K562 (cell line): Measurements from ENCODE around the gene VARS1. TPM values are rescaled to one million over a fixed set of nuclear protein-coding genes. Genes with fewer than 3 reads are reported as not detected.

Experiments
- ATAC-seq: fragments of 200-7000 bp; cut with Tn5 transposase; 3 replicates; pipeline ENCODE4 v1.9.1; 2020; ENCODE audit warnings: moderate library complexity
- BruUV-seq: library from RNA; stranded (reverse); fragments of 400-500 nt; replicated peaks from 2 replicates; lab custom pipeline; 2021; lab: Mats Ljungman, UMichigan
- CTCF ChIA-PET: fragments of 300-600 bp; formaldehyde crosslinking; extraction: SDS; loops from one replicate; lab custom pipeline; 2021; ENCODE audit warnings: low intra/inter-chr PET ratio; lab: Yijun Ruan, JAX
- POLR2A ChIA-PET: fragments of 300-600, 350-650 bp; sonication (Branson Sonifier 250); formaldehyde crosslinking; extraction: SDS; loops from one replicate; lab custom pipeline; 2021; ENCODE audit warnings: antibody characterized with exemption, inconsistent platforms; lab: Yijun Ruan, JAX
- DNase-seq, 4 experiments: peaks; one replicate each; pipeline versions ENCODE4 v3.0.0 to v3.0.0-alpha.2; 2011 to 2018; ENCODE audit warnings: low spot score in 3 of 4, mixed read lengths in 3 of 4; ENCODE audit errors: extremely low read depth in 1 of 4
- FAIRE-seq: peaks from 2 replicates; lab custom pipeline; 2011; peaks lifted over from hg19 to GRCh38; lab: Jason Lieb, UNC
- H2AFZ ChIP-seq: 2 replicates; pipeline ENCODE4 v1.6.0; 2011; ENCODE audit warnings: low read depth, low read length, control low read depth, inconsistent platforms
- H3K27ac ChIP-seq: fragments of 200-600 bp; 3 replicates; pipeline ENCODE4 v1.8.0; 2011; ENCODE audit warnings: low read depth, mild to moderate bottlenecking, control low read depth, inconsistent platforms, low read length, moderate library complexity, mixed read lengths; ENCODE audit errors: extremely low read depth
- H3K27me3 ChIP-seq, 2 experiments: fragments of 300-600 bp in 1 of 2; 2 replicates in 1 of 2; 3 replicates in 1 of 2; pipeline versions ENCODE4 v1.6.0 to v1.8.0; 2011; ENCODE audit warnings: inconsistent platforms in 2 of 2, low read length in 2 of 2, mild to moderate bottlenecking in 1 of 2, mixed read lengths in 1 of 2, moderate library complexity in 1 of 2; ENCODE audit not compliant: control insufficient read depth in 2 of 2, insufficient read depth in 2 of 2
- H3K36me3 ChIP-seq: fragments of 300-600 bp; 3 replicates; pipeline ENCODE4 v1.8.0; 2011; ENCODE audit warnings: mild to moderate bottlenecking, low read length, inconsistent platforms; ENCODE audit not compliant: control insufficient read depth, insufficient read depth
- H3K4me1 ChIP-seq, 2 experiments: fragments of 200-600 bp in 1 of 2; replicated peaks in 1 of 2; 2 replicates in 1 of 2; 3 replicates in 1 of 2; pipeline versions ENCODE4 v1.5.1 to v1.8.0; 2011; ENCODE audit warnings: inconsistent platforms in 2 of 2, low read length in 2 of 2, mild to moderate bottlenecking in 1 of 2, mixed read lengths in 1 of 2, moderate library complexity in 1 of 2; ENCODE audit not compliant: control insufficient read depth in 2 of 2, insufficient read depth in 2 of 2
- H3K4me2 ChIP-seq: 2 replicates; pipeline ENCODE4 v1.6.1; 2011; ENCODE audit warnings: low read length, control low read depth, inconsistent platforms, mixed read lengths; ENCODE audit not compliant: insufficient read depth
- H3K4me3 ChIP-seq: fragments of 200-600 bp; sonication (generic), shearing (Covaris generic); 2 replicates; pipeline ENCODE4 v1.5.1; 2016; ENCODE audit warnings: control low read depth, inconsistent platforms
- H3K79me2 ChIP-seq: fragments of 200-600 bp; 3 replicates; pipeline ENCODE4 v1.8.0; 2011; ENCODE audit warnings: low read length, inconsistent platforms; ENCODE audit not compliant: control insufficient read depth, insufficient read depth
- H3K9ac ChIP-seq, 2 experiments: 2 replicates each; pipeline versions ENCODE4 v1.6.0 to v1.6.1; 2011; ENCODE audit warnings: low read depth in 2 of 2, low read length in 2 of 2, control low read depth in 1 of 2, inconsistent platforms in 1 of 2, mild to moderate bottlenecking in 1 of 2, mixed read lengths in 1 of 2; ENCODE audit not compliant: insufficient read depth in 1 of 2
- H3K9me1 ChIP-seq: one replicate; pipeline ENCODE4 v1.6.0; 2011; ENCODE audit warnings: inconsistent platforms, mild to moderate bottlenecking, low read length, moderate library complexity; ENCODE audit not compliant: control insufficient read depth, insufficient read depth
- H3K9me3 ChIP-seq: replicated peaks from 2 replicates; pipeline ENCODE4 v1.5.1; 2011; ENCODE audit warnings: low read depth, low read length, inconsistent platforms; ENCODE audit not compliant: control insufficient read depth, insufficient read depth
- H4K20me1 ChIP-seq: replicated peaks from 2 replicates; pipeline ENCODE4 v1.6.1; 2011; ENCODE audit warnings: low read length, inconsistent platforms, mixed read lengths; ENCODE audit not compliant: control insufficient read depth, insufficient read depth
- ADNP ChIP-seq: fragments of 200-800 bp; sonication (Bioruptor generic); IDR thresholded peaks from 2 replicates; pipeline ENCODE4 v1.6.1; 2016; ENCODE audit warnings: missing genetic modification characterization, missing compliant biosample characterization
- COPS2 ChIP-seq: fragments of 450-650 bp; conservative IDR thresholded peaks from 2 replicates; pipeline ENCODE4 v1.6.1; 2016; ENCODE audit warnings: mild to moderate bottlenecking, moderate library complexity
- E2F1 ChIP-seq: sonication (generic); formaldehyde crosslinking; IDR thresholded peaks from 2 replicates; pipeline ENCODE4 v1.8.1; 2023; ENCODE audit warnings: mild to moderate bottlenecking, missing genetic modification reagents, moderate library complexity
- ELF2 ChIP-seq: fragments of 250-450 bp; sonication (Bioruptor Pico); IDR thresholded peaks from 2 replicates; pipeline ENCODE4 v1.5.0; 2021; ENCODE audit warnings: mild to moderate bottlenecking
- ETV1 ChIP-seq: fragments of 450-650 bp; conservative IDR thresholded peaks from 2 replicates; pipeline ENCODE4 v1.6.1; 2016; ENCODE audit warnings: missing genetic modification characterization, control low read depth, low read depth, missing compliant biosample characterization
- EZH2 ChIP-seq: IDR thresholded peaks from 2 replicates; pipeline ENCODE4 v1.6.1; 2012; ENCODE audit warnings: low read depth, mild to moderate bottlenecking, inconsistent platforms, low read length, borderline replicate concordance
- FIP1L1 ChIP-seq: fragments of 200-400 bp; formaldehyde crosslinking; IDR thresholded peaks from 2 replicates; pipeline ENCODE4 v1.6.1; 2018; ENCODE audit warnings: mild to moderate bottlenecking, low read depth, low read length; ENCODE audit not compliant: poor library complexity, severe bottlenecking
- HDAC6 ChIP-seq: IDR thresholded peaks from 2 replicates; pipeline ENCODE4 v1.6.1; 2012; ENCODE audit warnings: low read depth, mild to moderate bottlenecking, control low read depth, inconsistent platforms, low read length, moderate library complexity
- HEY1 ChIP-seq: fragments of 250-450 bp; sonication (Bioruptor Pico); IDR thresholded peaks from 2 replicates; pipeline ENCODE4 v1.5.0; 2020; ENCODE audit warnings: mild to moderate bottlenecking, moderate library complexity, borderline replicate concordance
- HLTF ChIP-seq: fragments of 450-650 bp; IDR thresholded peaks from 2 replicates; pipeline ENCODE4 v1.6.1; 2016
- KAT8 ChIP-seq: fragments of 450-650 bp; IDR thresholded peaks from 2 replicates; pipeline ENCODE4 v1.6.1; 2016; ENCODE audit warnings: low read depth, mild to moderate bottlenecking
- L3MBTL2 ChIP-seq: fragments of 450-650 bp; IDR thresholded peaks from 2 replicates; pipeline ENCODE4 v1.6.1; 2016; ENCODE audit warnings: mild to moderate bottlenecking, moderate library complexity
- PRMT5 ChIP-seq: sonication (generic); formaldehyde crosslinking; IDR thresholded peaks from 2 replicates; pipeline ENCODE4 v1.5.0; 2020; ENCODE audit warnings: missing genetic modification reagents
- PYGO2 ChIP-seq: fragments of 450-650 bp; IDR thresholded peaks from 2 replicates; pipeline ENCODE4 v1.6.1; 2016; ENCODE audit warnings: mild to moderate bottlenecking, missing genetic modification characterization, moderate library complexity, missing compliant biosample characterization
- RBBP5 ChIP-seq: fragments of 200-600 bp; sonication (generic); IDR thresholded peaks from 2 replicates; pipeline ENCODE4 v1.6.1; 2012; ENCODE audit warnings: borderline replicate concordance, mild to moderate bottlenecking, low read length, control low read depth, inconsistent platforms; ENCODE audit not compliant: insufficient read depth, poor library complexity, severe bottlenecking
- SMAD3 ChIP-seq: fragments of 450-650 bp; formaldehyde crosslinking; conservative IDR thresholded peaks from 2 replicates; pipeline ENCODE4 v1.4.0; 2020; ENCODE audit warnings: mild to moderate bottlenecking
- STAT5B ChIP-seq: fragments of 250-450 bp; sonication (Bioruptor Pico); IDR thresholded peaks from 2 replicates; pipeline ENCODE4 v1.8.0; 2021; ENCODE audit warnings: mild to moderate bottlenecking, inconsistent platforms
- ZFPM2 ChIP-seq: fragments of 250-450 bp; sonication (Bioruptor Pico); IDR thresholded peaks from 2 replicates; pipeline ENCODE4 v1.5.1; 2022; ENCODE audit warnings: mild to moderate bottlenecking
- ZNF197 ChIP-seq: fragments of 200-800 bp; sonication (Bioruptor generic); IDR thresholded peaks from 2 replicates; pipeline ENCODE4 v1.6.1; 2016; ENCODE audit warnings: low read depth, missing genetic modification characterization, missing compliant biosample characterization
- ZNF408 ChIP-seq: fragments of 250-450 bp; sonication (Bioruptor Pico); IDR thresholded peaks from 2 replicates; pipeline ENCODE4 v1.4.0; 2020; ENCODE audit warnings: low read depth, mild to moderate bottlenecking, moderate library complexity
- ZNF445 ChIP-seq: fragments of 250-450 bp; sonication (Bioruptor Pico); IDR thresholded peaks from 2 replicates; pipeline ENCODE4 v1.4.0; 2020; ENCODE audit warnings: low read depth, mild to moderate bottlenecking, moderate library complexity
- WGBS: fragments of 100-300 bp; shearing (Covaris generic); methylation state at CpG from one replicate; pipeline ENCODE4 v1.1.6; 2016; ENCODE audit warnings: low coverage, mixed read lengths; ENCODE audit not compliant: insufficient coverage; ENCODE audit errors: missing lambda C conversion rate; 5-methylcytosine and 5-hydroxymethylcytosine counted together
- in situ Hi-C: fragments of 300-500 bp; cut with MboI; formaldehyde crosslinking; loops from 4 replicates; pipeline ENCODE4 v1.15.0; 2018; ENCODE audit warnings: inconsistent platforms, mixed read lengths
- intact Hi-C: fragments of 100-400 bp; cut with micrococcal nuclease; formaldehyde crosslinking; loops from 2 replicates; pipeline ENCODE4 v1.14.2; 2022
- polyA plus RNA-seq, 8 experiments: library from polyadenylated mRNA; depleted of rRNA in 4 of 8; stranded (reverse) in 5 of 8; unstranded in 3 of 8; fragments of >200 nt; fragmentation: Nextera tagmentation in 2 of 8; fragmentation: Illumina TruSeq in 1 of 8; extraction: Ambion mirVana in 2 of 8; extraction: Trizol in 1 of 8; gene quantifications; 2 replicates each; pipeline versions ENCODE4 v1.2.1 to v1.2.3, GENCODE V29; 2011 to 2014; ENCODE audit warnings: inconsistent platforms in 1 of 8, missing spikeins in 1 of 8
- total RNA-seq, 7 experiments: library from RNA; depleted of rRNA in 6 of 7; stranded (reverse); fragments of >200 nt in 6 of 7; fragmentation: Illumina TruSeq in 2 of 7; extraction: Trizol in 2 of 7; gene quantifications; 2 replicates each; pipeline versions ENCODE4 v1.2.1 to v1.2.3, GENCODE V29; 2011 to 2021; ENCODE audit warnings: low replicate concordance in 1 of 7
- TF ChIP-seq, protein P1 (sequence below): fragments of 450-650 bp; IDR thresholded peaks from 2 replicates; pipeline ENCODE4 v1.6.1; 2016; ENCODE audit warnings: antibody characterized with exemption

The VARS1 gene
- total and polyA plus RNA-seq, 9 of the 15 experiments (the other 6 are each of a cell fraction or from before 2014, with no cell fraction given), result 2.9 to 488 (median 130) TPM

DNA sequence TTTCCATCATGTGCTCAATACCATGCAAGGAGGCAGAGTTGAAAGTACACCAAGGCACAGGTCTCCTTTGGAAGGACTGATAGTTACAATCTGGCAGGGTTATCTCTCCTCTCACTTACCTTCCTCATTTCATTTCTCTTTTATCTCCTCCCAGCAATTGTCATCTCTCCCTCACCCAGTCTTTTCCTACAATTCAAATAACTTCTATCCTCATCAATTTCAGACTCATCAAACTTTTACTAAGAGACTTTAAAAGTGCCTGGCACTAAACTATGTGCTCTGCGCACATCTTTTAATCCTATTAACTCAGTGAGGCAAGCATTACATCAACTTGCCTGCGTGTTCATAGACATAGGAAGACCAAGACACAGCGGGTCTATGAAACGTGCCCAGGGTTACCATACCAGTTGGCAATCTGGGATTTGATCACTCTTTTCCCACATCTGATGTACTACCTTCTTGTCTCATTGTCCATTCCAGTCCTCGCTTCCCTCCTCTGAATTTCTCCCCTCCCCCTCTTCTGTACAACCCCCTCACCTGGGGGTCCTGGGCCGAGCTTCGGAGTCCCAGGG, 1.2 kb downstream of the VARS1 start:
- WGBS, result 2% methylated on average over 7 of the region's 7 CpGs
- peak overlapping the region; percentile 98 for H3K4me2 ChIP-seq
- H3K4me3 ChIP-seq, result peak overlapping the region; percentile 61
- intact Hi-C loops, result loop anchor here (2.0 kb wide), 3 partner anchors 18 to 60 kb away; partner anchors contain the start of genes HSPA1A, HSPA1L and VWA7
- ChIA-PET CTCF (interaction anchor here (0.6 to 2.9 kb wide), 3 partner anchors 36 to 128 kb away, joined by 3 to 24 read pairs (median 3); no protein-coding TSS in a partner anchor), POLR2A (interaction anchor here (0.6 to 4.3 kb wide), 11 partner anchors 9 to 336 kb away, joined by 3 to 58 read pairs (median 8); partner anchors contain the start of genes BAG6, HSPA1A, HSPA1B and HSPA1L)
- H2AFZ ChIP-seq, result peak overlapping the region; percentile 22
- ATAC-seq (peak; percentile 19), FAIRE-seq (peak; percentile 79), DNase-seq (peak in 3 of 4 experiments; percentile 19 to 64 (median 49))
- no peaks in the 10 kb centered on the region for H3K9me3 ChIP-seq
- H3K27me3 ChIP-seq, result no peaks in the 10 kb centered on the region
- peaks cover 71% of the 10 kb centered on the region for H3K36me3 ChIP-seq
- in situ Hi-C loops, result no loop called here
- H4K20me1 ChIP-seq, result 0 out of 2 replicates have a peak, but pooled peaks cover 3% of the 10 kb centered on the region
- peak overlapping the region; percentile 97 for H3K27ac ChIP-seq
- no TSS peak for BruUV-seq
- peaks cover 17 to 44% of the 10 kb centered on the region in 2 experiments for H3K4me1 ChIP-seq
- no peaks in the 10 kb centered on the region for H3K9me1 ChIP-seq
- peak overlapping the region; percentile 93 to 99 for H3K9ac ChIP-seq
- peaks cover 55% of the 10 kb centered on the region for H3K79me2 ChIP-seq
- TF ChIP-seq COPS2 (no peak), E2F1 (CRISPR knock-in tag) (no peak), ZNF408 (CRISPR knock-in tag) (no peak), KAT8 (no peak), ETV1 (tag) (peak; percentile 42; the same call in 1 of the 2 replicates), ZNF197 (CRISPR knock-in tag) (no peak), ZFPM2 (peak; percentile 34; the same call in 1 of the 2 replicates), L3MBTL2 (no peak), HEY1 (CRISPR knock-in tag) (no peak), EZH2 (no peak), FIP1L1 (no peak), HDAC6 (no peak), ZNF445 (CRISPR knock-in tag) (no peak), STAT5B (CRISPR knock-in tag) (no peak), ELF2 (CRISPR knock-in tag) (no peak), RBBP5 (no peak), ADNP (no peak), HLTF (no peak; the same call in 1 of the 2 replicates), SMAD3 (0 out of 2 replicates have a peak, but pooled peaks have one; percentile 35), PYGO2 (tag) (peak; percentile 62; the same call in 1 of the 2 replicates), PRMT5 (CRISPR knock-in tag) (no peak)
- TF ChIP-seq, protein P1, sequence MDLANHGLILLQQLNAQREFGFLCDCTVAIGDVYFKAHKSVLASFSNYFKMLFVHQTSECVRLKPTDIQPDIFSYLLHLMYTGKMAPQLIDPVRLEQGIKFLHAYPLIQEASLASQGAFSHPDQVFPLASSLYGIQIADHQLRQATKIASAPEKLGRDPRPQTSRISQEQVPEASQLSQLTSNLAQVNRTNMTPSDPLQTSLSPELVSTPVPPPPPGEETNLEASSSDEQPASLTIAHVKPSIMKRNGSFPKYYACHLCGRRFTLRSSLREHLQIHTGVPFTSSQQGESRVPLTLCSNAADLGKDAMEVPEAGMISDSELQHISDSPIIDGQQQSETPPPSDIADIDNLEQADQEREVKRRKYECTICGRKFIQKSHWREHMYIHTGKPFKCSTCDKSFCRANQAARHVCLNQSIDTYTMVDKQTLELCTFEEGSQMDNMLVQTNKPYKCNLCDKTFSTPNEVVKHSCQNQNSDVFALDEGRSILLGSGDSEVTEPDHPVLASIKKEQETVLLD, result no peak; the same call in 1 of the 2 replicates
